Naive thymus-derived CD4-positive, alpha-beta T cell (primary cell): ENCODE data around the gene UGT1A4. TPM values are rescaled to one million over a fixed set of nuclear protein-coding genes. Genes with fewer than 3 reads are reported as not detected.

Experiments
- ATAC-seq: fragments of 150-1000 bp; cut with Tn5 transposase; 2 replicates; pipeline ENCODE4 v1.10.0; 2021; ENCODE audit warnings: mild to moderate bottlenecking, moderate library complexity
- CTCF ChIA-PET: fragments of 350-600 bp; sonication (Branson Sonifier 250); formaldehyde crosslinking; loops from one replicate; lab custom pipeline; 2021; ENCODE audit warnings: antibody characterized with exemption; lab: Charles Lee
- POLR2A ChIA-PET: fragments of 350-600 bp; sonication (Branson Sonifier 250); formaldehyde crosslinking; loops from one replicate; lab custom pipeline; 2021; ENCODE audit warnings: antibody characterized with exemption, inconsistent platforms; lab: Charles Lee
- DNase-seq, 9 donors: peaks; one replicate each; pipeline versions ENCODE4 v3.0.0 to v3.0.0-alpha.2; 2020 to 2022; ENCODE audit warnings: mixed read lengths in 1 of 9
- H3K27ac ChIP-seq: one replicate; pipeline ENCODE4 v1.7.0; 2013; ENCODE audit warnings: mild to moderate bottlenecking, low read depth, low read length, moderate library complexity
- H3K27me3 ChIP-seq, 2 donors: one replicate each; pipeline ENCODE4 v1.7.0; 2013; ENCODE audit warnings: low read length in 2 of 2, mild to moderate bottlenecking in 2 of 2, moderate library complexity in 2 of 2; ENCODE audit not compliant: control insufficient read depth in 2 of 2, insufficient read depth in 2 of 2
- H3K36me3 ChIP-seq, 3 experiments: 1 replicate in 2 of 3; 2 replicates in 1 of 3; pipeline ENCODE4 v1.7.0; 2013; ENCODE audit warnings: low read length in 3 of 3, mild to moderate bottlenecking in 3 of 3, moderate library complexity in 1 of 3; ENCODE audit not compliant: insufficient read depth in 3 of 3, control insufficient read depth in 2 of 3
- H3K4me1 ChIP-seq, 2 donors: one replicate each; pipeline ENCODE4 v1.7.0; 2013; ENCODE audit warnings: low read length in 2 of 2, mild to moderate bottlenecking in 2 of 2, moderate library complexity in 1 of 2; ENCODE audit not compliant: control insufficient read depth in 2 of 2, insufficient read depth in 2 of 2
- H3K4me3 ChIP-seq: 2 replicates; pipeline ENCODE4 v1.7.0; 2013; ENCODE audit warnings: mild to moderate bottlenecking, low read length
- H3K9me3 ChIP-seq, 3 experiments: 1 replicate in 2 of 3; 2 replicates in 1 of 3; pipeline ENCODE4 v1.7.0; 2013; ENCODE audit warnings: low read length in 3 of 3; ENCODE audit not compliant: control insufficient read depth in 2 of 3
- H3K27ac Mint-ChIP-seq, 9 donors: one replicate each; pipeline ENCODE4 v1.8.0; 2020 to 2022; ENCODE audit warnings: mixed read lengths in 9 of 9, mild to moderate bottlenecking in 8 of 9, moderate library complexity in 5 of 9, inconsistent platforms in 2 of 9
- H3K27me3 Mint-ChIP-seq, 5 donors: one replicate each; pipeline ENCODE4 v1.8.0; 2021 to 2022; ENCODE audit warnings: mixed read lengths in 5 of 5, mild to moderate bottlenecking in 1 of 5
- H3K36me3 Mint-ChIP-seq, 5 donors: one replicate each; pipeline ENCODE4 v1.8.0; 2020 to 2022; ENCODE audit warnings: mixed read lengths in 5 of 5, mild to moderate bottlenecking in 3 of 5, inconsistent platforms in 1 of 5
- H3K4me1 Mint-ChIP-seq, 7 donors: one replicate each; pipeline ENCODE4 v1.8.0; 2020 to 2022; ENCODE audit warnings: mixed read lengths in 7 of 7, mild to moderate bottlenecking in 3 of 7, inconsistent platforms in 1 of 7
- H3K4me3 Mint-ChIP-seq, 10 donors: one replicate each; pipeline ENCODE4 v1.8.0; 2020 to 2022; ENCODE audit warnings: mild to moderate bottlenecking in 10 of 10, mixed read lengths in 10 of 10, moderate library complexity in 6 of 10, inconsistent platforms in 2 of 10
- H3K9me3 Mint-ChIP-seq, 11 donors: one replicate each; pipeline ENCODE4 v1.8.0; 2020 to 2022; ENCODE audit warnings: mixed read lengths in 11 of 11, mild to moderate bottlenecking in 4 of 11, inconsistent platforms in 1 of 11, moderate library complexity in 1 of 11
- intact Hi-C, 2 donors: fragments of 100-400 bp; cut with micrococcal nuclease; formaldehyde crosslinking; loops; one replicate each; pipeline ENCODE4 v1.15.1; 2023
- polyA plus RNA-seq, 2 donors: library from polyadenylated mRNA; unstranded; fragments of 300-500 nt; fragmentation: Illumina TruSeq; gene quantifications; one replicate each; pipeline ENCODE4 v1.2.3, GENCODE V29; 2021
- total RNA-seq, 6 experiments: library from RNA in 5 of 6; stranded (reverse) in 5 of 6; gene quantifications; 1 replicate in 5 of 6; 2 replicates in 1 of 6; pipeline ENCODE4 v1.2.3 and lab custom pipeline; 2021 to 2026

Gene UGT1A4
- total and polyA plus RNA-seq, 7 experiments from 2014 or later, result not detected

DNA sequence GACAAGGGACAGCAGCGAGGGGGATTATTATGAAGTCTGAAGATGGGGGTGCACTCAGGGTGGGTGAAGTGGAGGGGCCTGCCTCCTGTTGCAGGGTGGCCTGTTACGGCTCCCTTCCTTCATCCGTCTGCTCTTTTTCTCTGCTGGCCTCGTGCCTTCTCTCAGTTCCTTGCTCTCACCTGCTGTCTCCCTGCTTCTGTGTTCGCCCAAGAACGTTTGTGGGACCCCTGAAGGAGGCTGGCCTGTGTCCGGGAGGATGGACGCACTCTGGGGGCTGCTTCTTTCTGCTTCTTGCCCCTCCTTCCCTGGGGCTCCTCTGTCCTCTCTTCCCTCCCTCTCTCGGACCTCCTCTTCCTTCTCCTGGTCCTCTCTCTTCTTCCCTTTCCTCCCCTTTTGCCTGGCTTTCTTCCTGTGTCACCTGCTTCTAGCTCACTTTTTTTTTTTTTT is 73.4 kb downstream of the UGT1A4 start:
- intact Hi-C loops, result no loop called here
- Mint-ChIP-seq H3K27ac (peak overlapping the region in 1 of 9 donors; percentile 20), H3K27me3 (peaks cover 0 to 4% (median 0%) of the 10 kb centered on the region in 5 donors), H3K4me3 (no peak overlapping the region), H3K9me3 (peaks cover 0 to 2% (median 0%) of the 10 kb centered on the region in 11 donors), H3K4me1 (no peaks in the 10 kb centered on the region), H3K36me3 (no peaks in the 10 kb centered on the region)
- ChIA-PET POLR2A (no interaction called here), CTCF (interaction anchor here (0.9 kb wide), 1 partner anchor 80 kb away, joined by 3 read pairs; no protein-coding TSS in a partner anchor)
- no peaks in the 10 kb centered on the region for H3K36me3 ChIP-seq
- no peaks in the 10 kb centered on the region for H3K27me3 ChIP-seq
- no peak for DNase-seq
- H3K4me1 ChIP-seq, result no peaks in the 10 kb centered on the region
- ATAC-seq, result no peak
- no peak overlapping the region for H3K27ac ChIP-seq
- no peaks in the 10 kb centered on the region for H3K9me3 ChIP-seq
- H3K4me3 ChIP-seq, result no peak overlapping the region

DNA sequence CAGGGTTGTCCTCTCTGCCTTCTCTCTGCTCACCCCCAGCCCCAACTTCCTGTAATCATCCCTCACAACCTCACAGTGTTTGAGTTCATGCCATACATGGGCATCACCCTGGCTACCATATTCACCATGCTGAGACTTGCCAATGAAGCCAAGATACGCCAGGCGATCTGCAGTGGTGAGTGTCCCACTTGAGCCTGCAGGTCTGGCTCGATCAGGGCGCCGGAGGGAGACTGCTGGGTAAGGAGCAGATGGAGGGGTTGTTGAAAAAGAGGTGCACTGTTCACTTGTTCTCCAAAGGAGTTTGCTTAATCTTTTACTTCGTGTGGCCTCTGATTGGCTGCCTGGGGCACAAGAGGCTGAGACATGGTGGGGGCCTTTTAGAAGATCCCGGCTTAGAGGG is 74.2 kb downstream of the UGT1A4 start:
- Histone ChIP-seq H3K27ac (no peak overlapping the region), H3K36me3 (no peaks in the 10 kb centered on the region), H3K9me3 (no peaks in the 10 kb centered on the region), H3K4me1 (no peaks in the 10 kb centered on the region), H3K27me3 (no peaks in the 10 kb centered on the region), H3K4me3 (no peak overlapping the region)
- no peak overlapping the region for H3K4me3 Mint-ChIP-seq
- POLR2A ChIA-PET, result no interaction called here
- H3K27me3 Mint-ChIP-seq, result peaks cover 0 to 4% (median 0%) of the 10 kb centered on the region in 5 donors
- H3K27ac Mint-ChIP-seq, result no peak overlapping the region
- no peaks in the 10 kb centered on the region for H3K4me1 Mint-ChIP-seq
- ATAC-seq (no peak), DNase-seq (no peak)
- H3K36me3 Mint-ChIP-seq, result no peaks in the 10 kb centered on the region
- intact Hi-C loops, result no loop called here
- CTCF ChIA-PET, result no interaction called here
- peaks cover 0 to 2% (median 0%) of the 10 kb centered on the region in 11 donors for H3K9me3 Mint-ChIP-seq

DNA sequence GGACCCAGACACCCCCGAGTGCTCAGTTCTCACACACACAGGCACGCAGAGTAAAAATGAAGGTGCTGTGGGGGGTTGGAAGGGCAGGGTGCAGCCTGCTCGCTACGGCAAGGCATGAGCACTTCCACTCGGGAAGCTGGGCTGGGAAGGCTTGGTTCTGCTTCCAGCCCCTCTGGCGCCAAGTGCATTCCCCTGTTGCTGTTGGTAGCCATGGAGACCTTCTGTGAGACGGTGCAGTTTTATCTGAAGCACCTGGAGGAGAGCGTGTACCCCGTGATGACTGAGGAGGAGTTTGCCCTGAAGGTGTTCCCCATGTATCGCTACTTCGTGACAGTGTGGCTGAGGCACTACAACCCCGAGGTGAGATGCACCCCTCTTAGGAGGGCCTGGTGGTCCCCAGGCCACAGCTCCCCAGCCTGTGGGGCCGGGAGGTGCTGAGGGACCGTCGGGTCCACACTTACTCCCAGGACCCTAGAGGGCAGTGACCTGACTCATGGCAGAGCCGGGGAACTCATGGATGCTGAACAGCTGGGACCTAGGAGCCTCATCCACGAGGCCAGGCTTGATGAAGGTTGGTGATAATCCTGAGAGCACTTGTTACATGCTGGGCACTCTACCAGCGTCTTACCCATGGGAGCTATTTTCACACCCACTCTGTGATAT is 75.1 kb downstream of the UGT1A4 start:
- H3K9me3 Mint-ChIP-seq, result peaks cover 0 to 2% (median 0%) of the 10 kb centered on the region in 11 donors
- H3K4me1 ChIP-seq, result no peaks in the 10 kb centered on the region
- H3K4me3 Mint-ChIP-seq, result no peak overlapping the region
- CTCF ChIA-PET, result no interaction called here
- intact Hi-C loops, result no loop called here
- no peak overlapping the region for H3K27ac Mint-ChIP-seq
- POLR2A ChIA-PET, result no interaction called here
- no peak overlapping the region for H3K27ac ChIP-seq
- H3K27me3 Mint-ChIP-seq, result peaks cover 0 to 4% (median 0%) of the 10 kb centered on the region in 5 donors
- no peaks in the 10 kb centered on the region for H3K36me3 ChIP-seq
- no peaks in the 10 kb centered on the region for H3K36me3 Mint-ChIP-seq
- peaks cover 0 to 2% (median 0%) of the 10 kb centered on the region in 7 donors for H3K4me1 Mint-ChIP-seq
- ATAC-seq (no peak), DNase-seq (no peak)
- H3K27me3 ChIP-seq, result no peaks in the 10 kb centered on the region
- H3K4me3 ChIP-seq, result no peak overlapping the region
- no peaks in the 10 kb centered on the region for H3K9me3 ChIP-seq

DNA sequence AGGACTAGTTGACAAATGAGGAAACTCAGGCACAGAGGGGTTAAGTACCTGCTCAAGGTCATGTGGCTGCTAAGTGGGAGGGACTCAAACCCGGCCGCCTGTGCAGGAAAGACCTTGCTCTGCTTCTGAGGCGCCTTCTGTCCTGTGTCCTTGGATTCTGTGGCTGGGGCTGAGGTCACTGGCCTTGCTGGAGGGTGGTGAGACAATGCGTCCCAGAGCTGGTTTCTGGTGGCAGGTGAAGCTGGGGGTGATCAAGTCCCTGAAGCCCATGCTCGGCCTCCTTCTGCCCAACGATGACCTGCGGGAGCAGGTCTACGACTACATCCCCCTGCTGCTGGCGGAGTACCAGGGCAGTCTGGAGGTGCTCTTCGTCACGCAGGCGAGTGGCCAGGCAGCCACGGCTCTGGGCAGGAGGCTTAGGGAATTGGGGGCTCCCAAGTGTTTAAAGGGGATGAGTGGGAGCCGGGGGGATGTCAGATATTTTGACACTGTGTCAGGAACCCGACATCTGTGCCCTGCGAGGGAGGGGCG is 75.7 kb downstream of the UGT1A4 start:
- POLR2A ChIA-PET, result no interaction called here
- intact Hi-C loops, result no loop called here
- Histone ChIP-seq H3K9me3 (no peaks in the 10 kb centered on the region), H3K27ac (no peak overlapping the region), H3K36me3 (no peaks in the 10 kb centered on the region), H3K27me3 (no peaks in the 10 kb centered on the region), H3K4me3 (no peak overlapping the region), H3K4me1 (no peaks in the 10 kb centered on the region)
- CTCF ChIA-PET, result no interaction called here
- Mint-ChIP-seq H3K9me3 (peaks cover 0 to 2% (median 0%) of the 10 kb centered on the region in 11 donors), H3K4me1 (peaks cover 0 to 2% (median 0%) of the 10 kb centered on the region in 7 donors), H3K27me3 (peaks cover 0 to 2% (median 0%) of the 10 kb centered on the region in 5 donors), H3K27ac (no peak overlapping the region), H3K36me3 (no peaks in the 10 kb centered on the region), H3K4me3 (no peak overlapping the region)
- DNase-seq, result no peak
- ATAC-seq, result no peak

DNA sequence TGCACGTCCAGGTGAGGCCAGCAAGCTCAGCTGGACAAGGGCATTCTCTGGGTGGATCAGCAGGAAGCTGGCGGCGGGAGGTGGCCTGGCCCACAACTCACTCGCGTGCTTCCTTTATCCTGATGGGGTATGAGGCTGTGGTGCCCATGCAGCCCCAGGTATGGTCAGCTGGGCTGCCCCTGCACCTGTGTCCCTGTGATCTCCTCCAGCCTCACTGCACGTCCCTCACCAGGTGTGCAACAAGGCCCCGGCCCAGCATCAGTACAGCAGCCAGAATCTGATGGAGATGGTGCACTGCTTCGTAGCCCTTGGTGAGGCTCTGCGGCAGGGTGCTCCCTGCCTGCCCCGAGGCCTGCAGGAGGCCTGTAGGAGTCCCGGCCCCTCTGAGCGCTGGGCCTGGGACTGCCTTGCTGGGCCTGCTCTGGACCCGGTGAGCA is 77.2 kb downstream of the UGT1A4 start:
- no peaks in the 10 kb centered on the region for H3K4me1 ChIP-seq
- no peak overlapping the region for H3K27ac ChIP-seq
- peaks cover 0 to 2% (median 0%) of the 10 kb centered on the region in 7 donors for H3K4me1 Mint-ChIP-seq
- no peaks in the 10 kb centered on the region for H3K27me3 ChIP-seq
- H3K4me3 ChIP-seq, result no peak overlapping the region
- H3K9me3 Mint-ChIP-seq, result peaks cover 0 to 2% (median 0%) of the 10 kb centered on the region in 11 donors
- no peaks in the 10 kb centered on the region for H3K27me3 Mint-ChIP-seq
- no peak overlapping the region for H3K27ac Mint-ChIP-seq
- ATAC-seq (no peak), DNase-seq (peak in 1 of 9 donors; percentile 2)
- ChIA-PET CTCF (no interaction called here), POLR2A (no interaction called here)
- no peaks in the 10 kb centered on the region for H3K36me3 ChIP-seq
- no peak overlapping the region for H3K4me3 Mint-ChIP-seq
- intact Hi-C loops, result no loop called here
- H3K36me3 Mint-ChIP-seq, result no peaks in the 10 kb centered on the region
- H3K9me3 ChIP-seq, result no peaks in the 10 kb centered on the region

DNA sequence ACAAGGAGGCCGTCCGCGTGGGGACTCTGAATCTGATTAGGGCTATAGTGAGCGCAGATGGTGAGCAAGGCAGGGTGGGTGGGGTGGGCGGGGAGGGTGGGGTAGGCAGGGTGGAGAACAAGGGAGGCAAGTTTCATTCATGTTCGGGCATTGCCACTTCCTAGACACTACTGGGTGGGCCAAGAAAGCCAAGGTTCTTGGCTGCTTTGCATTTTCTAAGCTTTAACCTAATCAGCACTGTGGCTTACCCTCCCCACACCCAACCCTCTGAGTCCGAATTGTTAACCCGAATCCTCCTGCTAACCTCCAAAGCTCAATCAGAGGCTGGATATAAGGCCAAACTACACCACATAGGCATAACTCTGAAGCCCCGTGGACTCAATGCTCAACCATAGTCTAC is 77.7 kb downstream of the UGT1A4 start:
- Mint-ChIP-seq H3K4me1 (peaks cover 0 to 2% (median 0%) of the 10 kb centered on the region in 7 donors), H3K9me3 (peaks cover 0 to 2% (median 0%) of the 10 kb centered on the region in 11 donors)

More for the DNA sequence above, 77.7 kb downstream of the UGT1A4 start:
- ATAC-seq (no peak), DNase-seq (peak in 1 of 9 donors; percentile 6)
- intact Hi-C loops, result no loop called here
- Mint-ChIP-seq H3K27ac (no peak overlapping the region), H3K4me3 (no peak overlapping the region), H3K27me3 (no peaks in the 10 kb centered on the region), H3K36me3 (no peaks in the 10 kb centered on the region)
- POLR2A ChIA-PET, result no interaction called here
- Histone ChIP-seq H3K36me3 (no peaks in the 10 kb centered on the region), H3K4me3 (no peak overlapping the region), H3K27ac (no peak overlapping the region), H3K9me3 (no peaks in the 10 kb centered on the region), H3K27me3 (no peaks in the 10 kb centered on the region), H3K4me1 (no peaks in the 10 kb centered on the region)
- CTCF ChIA-PET, result no interaction called here
